Measurements from ENCODE around the gene GLIPR1L2.
A peak's percentile ranks its signal among the peaks of the same experiment; 100 is the strongest.

The GLIPR1L2 gene

GRCh38 chr12:75390899-75391538 is at the start of gene GLIPR1L2:
TSS of gene GLIPR1L2 (plus strand) at chr12:75391089. CDS start at chr12:75391117, 28 bp downstream.
- TF ChIP-seq OSR1 (CRISPR knock-in tag; IDR thresholded peaks at IDR 0.05) (no peak), TCF4 (CRISPR knock-in tag; IDR thresholded peaks at IDR 0.05; ENCODE audit: borderline replicate concordance) (peak; percentile 38; the same call in 1 of the 2 replicates), ZFP3 (CRISPR knock-in tag; IDR thresholded peaks at IDR 0.05) (peak; percentile 76; the same call in 1 of the 2 replicates), TOX (CRISPR knock-in tag; IDR thresholded peaks at IDR 0.05; ENCODE audit: borderline replicate concordance) (no peak), PPARA (CRISPR knock-in tag; IDR thresholded peaks at IDR 0.05; ENCODE audit: borderline replicate concordance) (peak; percentile 77; the same call in 1 of the 2 replicates), ZFP30 (CRISPR knock-in tag; IDR thresholded peaks at IDR 0.05) (0 out of 2 replicates have a peak, but pooled peaks have one; percentile 21), ZC3H10 (CRISPR knock-in tag; IDR thresholded peaks at IDR 0.05) (no peak), ARNTL (CRISPR knock-in tag; IDR thresholded peaks at IDR 0.05; ENCODE audit: borderline replicate concordance, low read depth) (peak; percentile 35; the same call in 1 of the 2 replicates), SNAI2 (CRISPR knock-in tag; IDR thresholded peaks at IDR 0.05) (peak; percentile 95), CREB5 (CRISPR knock-in tag; IDR thresholded peaks at IDR 0.05; ENCODE audit: low read depth) (no peak), CSDC2 (CRISPR knock-in tag; IDR thresholded peaks at IDR 0.05) (0 out of 2 replicates have a peak, but pooled peaks have one; percentile 68), PATZ1 (CRISPR knock-in tag; IDR thresholded peaks at IDR 0.05; ENCODE audit: borderline replicate concordance) (no peak), ZNF565 (CRISPR knock-in tag; conservative IDR thresholded peaks at IDR 0.05; ENCODE audit: low read depth) (0 out of 2 replicates have a peak, but pooled peaks have one; percentile 43), ZNF70 (CRISPR knock-in tag; IDR thresholded peaks at IDR 0.05) (peak; percentile 43; the same call in 1 of the 2 replicates), RARB (CRISPR knock-in tag; IDR thresholded peaks at IDR 0.05) (no peak)
- peak; percentile 96 for ATAC-seq

- TF ChIP-seq ZNF70 (CRISPR knock-in tag; IDR thresholded peaks at IDR 0.05) (no peak), ZNF565 (CRISPR knock-in tag; conservative IDR thresholded peaks at IDR 0.05; ENCODE audit: low read depth) (no peak), ESRRG (CRISPR knock-in tag; IDR thresholded peaks at IDR 0.05) (no peak), POU6F1 (CRISPR knock-in tag; IDR thresholded peaks at IDR 0.05; ENCODE audit: borderline replicate concordance, low read depth) (no peak), TOX (CRISPR knock-in tag; IDR thresholded peaks at IDR 0.05; ENCODE audit: borderline replicate concordance) (no peak), BACH2 (CRISPR knock-in tag; IDR thresholded peaks at IDR 0.05; ENCODE audit: borderline replicate concordance) (no peak), ZC3H10 (CRISPR knock-in tag; IDR thresholded peaks at IDR 0.05) (no peak), OSR1 (CRISPR knock-in tag; IDR thresholded peaks at IDR 0.05) (no peak), ISL1 (CRISPR knock-in tag; IDR thresholded peaks at IDR 0.05) (no peak), ZFP30 (CRISPR knock-in tag; IDR thresholded peaks at IDR 0.05) (no peak), ZFP3 (CRISPR knock-in tag; IDR thresholded peaks at IDR 0.05) (no peak), RARB (CRISPR knock-in tag; IDR thresholded peaks at IDR 0.05) (no peak), PATZ1 (CRISPR knock-in tag; IDR thresholded peaks at IDR 0.05; ENCODE audit: borderline replicate concordance) (no peak), CSRNP3 (CRISPR knock-in tag; IDR thresholded peaks at IDR 0.05) (no peak), ARNTL (CRISPR knock-in tag; IDR thresholded peaks at IDR 0.05; ENCODE audit: borderline replicate concordance, low read depth) (no peak)
- ATAC-seq, result no peak
Observed at GRCh38 chr12:75341873-75342272, 49.0 kb upstream of the GLIPR1L2 start.

- ATAC-seq, result no peak
- TF ChIP-seq TSHZ2 (CRISPR knock-in tag; IDR thresholded peaks at IDR 0.05) (no peak), TOX (CRISPR knock-in tag; IDR thresholded peaks at IDR 0.05; ENCODE audit: borderline replicate concordance) (no peak), ZNF8 (CRISPR knock-in tag; IDR thresholded peaks at IDR 0.05) (no peak), GLIS3 (CRISPR knock-in tag; IDR thresholded peaks at IDR 0.05) (no peak), CSRNP3 (CRISPR knock-in tag; IDR thresholded peaks at IDR 0.05) (no peak), ZNF70 (CRISPR knock-in tag; IDR thresholded peaks at IDR 0.05) (no peak), CSDC2 (CRISPR knock-in tag; IDR thresholded peaks at IDR 0.05) (no peak), ARNTL (CRISPR knock-in tag; IDR thresholded peaks at IDR 0.05; ENCODE audit: borderline replicate concordance, low read depth) (no peak), ZNF565 (CRISPR knock-in tag; conservative IDR thresholded peaks at IDR 0.05; ENCODE audit: low read depth) (no peak), ISL1 (CRISPR knock-in tag; IDR thresholded peaks at IDR 0.05) (no peak), ZC3H10 (CRISPR knock-in tag; IDR thresholded peaks at IDR 0.05) (no peak), OSR1 (CRISPR knock-in tag; IDR thresholded peaks at IDR 0.05) (no peak)
Observed at GRCh38 chr12:75345531-75345930, 45.4 kb upstream of the GLIPR1L2 start.

All from SK-N-SH treated with all-trans-retinoic acid at 6 μM for 48 hours (cell line).